ENCODE measurements around the gene TSGA10IP.
"Not testable (repeated sequence)": the region's sequence is repeated elsewhere in the genome, so short reads cannot be mapped to it uniquely, and the experiment has no call there.

- not testable (repeated sequence) for TF ChIP-seq REST (IDR thresholded peaks at IDR 0.05; ENCODE audit: insufficient replicate concordance, low read depth)
- TF ChIP-seq, protein P1, sequence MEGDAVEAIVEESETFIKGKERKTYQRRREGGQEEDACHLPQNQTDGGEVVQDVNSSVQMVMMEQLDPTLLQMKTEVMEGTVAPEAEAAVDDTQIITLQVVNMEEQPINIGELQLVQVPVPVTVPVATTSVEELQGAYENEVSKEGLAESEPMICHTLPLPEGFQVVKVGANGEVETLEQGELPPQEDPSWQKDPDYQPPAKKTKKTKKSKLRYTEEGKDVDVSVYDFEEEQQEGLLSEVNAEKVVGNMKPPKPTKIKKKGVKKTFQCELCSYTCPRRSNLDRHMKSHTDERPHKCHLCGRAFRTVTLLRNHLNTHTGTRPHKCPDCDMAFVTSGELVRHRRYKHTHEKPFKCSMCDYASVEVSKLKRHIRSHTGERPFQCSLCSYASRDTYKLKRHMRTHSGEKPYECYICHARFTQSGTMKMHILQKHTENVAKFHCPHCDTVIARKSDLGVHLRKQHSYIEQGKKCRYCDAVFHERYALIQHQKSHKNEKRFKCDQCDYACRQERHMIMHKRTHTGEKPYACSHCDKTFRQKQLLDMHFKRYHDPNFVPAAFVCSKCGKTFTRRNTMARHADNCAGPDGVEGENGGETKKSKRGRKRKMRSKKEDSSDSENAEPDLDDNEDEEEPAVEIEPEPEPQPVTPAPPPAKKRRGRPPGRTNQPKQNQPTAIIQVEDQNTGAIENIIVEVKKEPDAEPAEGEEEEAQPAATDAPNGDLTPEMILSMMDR (IDR thresholded peaks at IDR 0.05; ENCODE audit: insufficient read depth, low read length), result not testable (repeated sequence)
Observed at GRCh38 chr11:65950711-65951110, 5.4 kb downstream of the TSGA10IP start.

Measured in HL-60 (cell line).